Upper lobe of left lung (tissue), 6 donors: ENCODE results near the gene ZNF74. TPM values are rescaled to one million over a fixed set of nuclear protein-coding genes. Genes with fewer than 3 reads are reported as not detected.
"Not testable (repeated sequence)": the region's sequence is repeated elsewhere in the genome, so short reads cannot be mapped to it uniquely, and the experiment has no call there.

ENCODE experiments used
- ATAC-seq, 2 donors: fragments of 200-7000 bp; cut with Tn5 transposase; one replicate each; pipeline ENCODE4 v1.9.1; 2022; ENCODE audit warnings: mild to moderate bottlenecking in 2 of 2, moderate library complexity in 2 of 2; ENCODE audit not compliant: low FRiP score in 2 of 2
- DNase-seq, 2 donors: peaks; one replicate each; pipeline ENCODE4 v3.0.0-alpha.2; 2019 to 2020
- H3K27ac ChIP-seq, 4 donors: fragments of 200-600 bp; sonication (generic); one replicate each; pipeline ENCODE4 v1.5.1; 2016 to 2019
- H3K27me3 ChIP-seq, 4 donors: fragments of 200-600 bp; sonication (generic); one replicate each; pipeline ENCODE4 v1.5.1; 2017 to 2019
- H3K36me3 ChIP-seq, 4 donors: fragments of 200-600 bp; sonication (generic); one replicate each; pipeline ENCODE4 v1.5.1; 2016 to 2019
- H3K4me1 ChIP-seq, 4 donors: fragments of 200-600 bp; sonication (generic); one replicate each; pipeline ENCODE4 v1.5.1; 2018 to 2019
- H3K4me3 ChIP-seq, 4 donors: fragments of 200-600 bp; sonication (generic); one replicate each; pipeline ENCODE4 v1.5.1; 2017 to 2019; ENCODE audit warnings: mild to moderate bottlenecking in 2 of 4, moderate library complexity in 1 of 4
- H3K9me3 ChIP-seq, 4 donors: fragments of 200-600 bp; sonication (generic); one replicate each; pipeline ENCODE4 v1.5.1; 2018 to 2019
- WGBS, 2 donors: methylation state at CpG; one replicate each; pipeline ENCODE4 v1.1.5; 2017 to 2018; 5-methylcytosine and 5-hydroxymethylcytosine counted together
- total RNA-seq, 6 donors: library from RNA; depleted of rRNA in 4 of 6; stranded (reverse); fragments of >200 nt in 4 of 6; gene quantifications; one replicate each; pipeline versions ENCODE4 v1.1.0 to v1.2.1, GENCODE V29; 2016 to 2021
- donor health status: DM: no; HTN: no; CAD: no; lungs with moderate emphysema.
- donor health status: DM: no; HTN: yes; CAD: no; lungs with severe emphysema.

Gene ZNF74
- total RNA-seq, 6 donors from 2014 or later, result 8.9 to 26.2 (median 12.7) TPM

DNA sequence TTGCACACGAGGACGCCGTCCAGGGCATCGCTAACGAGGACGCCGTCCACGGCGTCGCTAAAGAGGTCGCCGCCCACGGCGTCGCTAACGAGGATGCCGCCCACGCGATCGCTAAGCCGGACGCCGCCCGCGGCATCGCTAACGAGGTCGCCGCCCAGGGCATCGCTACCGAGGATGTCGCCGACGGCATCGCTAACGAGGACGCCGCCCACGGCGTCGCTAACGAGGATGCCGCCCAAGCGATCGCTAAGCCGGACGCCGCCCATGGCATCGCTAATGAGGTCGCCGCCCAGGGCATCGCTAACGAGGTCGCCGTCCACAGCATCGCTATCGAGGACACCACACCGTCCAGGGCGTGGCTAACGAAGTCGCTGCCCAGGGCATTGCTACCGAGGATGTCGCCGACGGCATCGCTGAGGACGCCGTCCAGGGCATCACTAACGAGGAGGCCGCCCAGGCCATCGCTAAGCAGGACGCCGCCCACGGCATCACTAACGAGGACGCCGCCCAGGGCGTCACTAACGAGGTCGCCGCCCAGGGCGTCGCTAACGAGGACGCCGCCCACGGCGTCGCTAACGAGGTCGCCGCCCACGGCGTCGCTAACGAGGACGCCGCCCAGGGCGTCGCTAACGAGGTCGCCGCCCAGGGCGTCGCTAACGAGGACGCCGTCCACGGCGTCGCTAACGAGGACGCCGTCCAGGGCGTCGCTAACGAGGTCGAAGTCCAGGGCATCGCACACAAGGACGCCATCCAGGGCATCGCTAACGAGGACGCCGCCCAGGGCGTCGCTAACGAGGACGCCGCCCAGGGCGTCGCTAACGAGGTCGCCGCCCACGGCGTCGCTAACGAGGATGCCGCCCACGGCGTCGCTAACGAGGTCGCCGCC, 32.8 kb upstream of the ZNF74 start:
- not testable (repeated sequence) for ATAC-seq, H3K4me1 ChIP-seq, H3K9me3 ChIP-seq, H3K36me3 ChIP-seq, H3K27ac ChIP-seq, H3K4me3 ChIP-seq, H3K27me3 ChIP-seq
- WGBS, 2 donors, result 92 to 93% methylated on average over 118 to 145 of the region's 145 CpGs
- DNase-seq, result peak in 1 of 2 donors; percentile 51

DNA sequence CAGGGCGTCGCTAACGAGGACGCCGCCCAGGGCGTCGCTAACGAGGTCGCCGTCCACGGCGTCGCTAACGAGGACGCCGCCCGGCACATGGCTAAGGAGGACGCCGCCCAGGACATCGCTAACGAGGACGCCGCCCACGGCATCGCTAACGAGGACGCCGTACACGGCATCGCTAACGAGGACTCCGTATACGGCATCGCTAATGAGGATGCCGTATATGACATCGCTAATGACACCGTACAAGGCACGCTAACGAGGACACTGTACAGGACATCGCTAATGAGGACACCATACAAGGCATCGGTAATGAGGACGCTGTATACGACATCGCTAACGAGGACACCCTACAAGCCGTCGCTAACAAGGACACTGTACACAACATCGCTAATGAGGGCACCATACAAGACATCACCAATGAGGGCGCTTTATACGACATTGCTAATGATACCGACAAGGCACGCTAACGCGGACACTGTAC, 32.2 kb upstream of the ZNF74 start:
- not testable (repeated sequence) for H3K36me3 ChIP-seq, H3K4me1 ChIP-seq, DNase-seq, ATAC-seq, H3K9me3 ChIP-seq, H3K27me3 ChIP-seq, H3K4me3 ChIP-seq, H3K27ac ChIP-seq
- 96 to 98% methylated on average over 54 of the region's 54 CpGs for WGBS, 2 donors

DNA sequence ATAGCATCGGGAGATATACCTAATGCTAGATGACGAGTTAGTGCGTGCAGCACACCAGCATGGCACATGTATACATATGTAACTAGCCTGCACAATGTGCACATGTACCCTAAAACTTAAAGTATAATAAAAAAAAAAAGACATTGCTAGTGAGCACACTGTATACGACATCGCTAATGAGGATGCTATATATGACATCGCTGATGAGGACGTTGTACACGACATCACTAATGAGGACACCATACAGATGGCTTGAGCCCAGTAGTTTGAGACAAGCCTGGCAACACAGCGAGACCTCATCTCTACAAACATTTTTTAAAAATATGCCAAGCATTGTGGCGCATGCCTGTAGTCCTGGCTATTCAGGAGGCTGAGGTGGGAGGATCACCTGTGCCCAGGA, 31.5 kb upstream of the ZNF74 start:
- H3K27me3 ChIP-seq, result not testable (repeated sequence)

DNA sequence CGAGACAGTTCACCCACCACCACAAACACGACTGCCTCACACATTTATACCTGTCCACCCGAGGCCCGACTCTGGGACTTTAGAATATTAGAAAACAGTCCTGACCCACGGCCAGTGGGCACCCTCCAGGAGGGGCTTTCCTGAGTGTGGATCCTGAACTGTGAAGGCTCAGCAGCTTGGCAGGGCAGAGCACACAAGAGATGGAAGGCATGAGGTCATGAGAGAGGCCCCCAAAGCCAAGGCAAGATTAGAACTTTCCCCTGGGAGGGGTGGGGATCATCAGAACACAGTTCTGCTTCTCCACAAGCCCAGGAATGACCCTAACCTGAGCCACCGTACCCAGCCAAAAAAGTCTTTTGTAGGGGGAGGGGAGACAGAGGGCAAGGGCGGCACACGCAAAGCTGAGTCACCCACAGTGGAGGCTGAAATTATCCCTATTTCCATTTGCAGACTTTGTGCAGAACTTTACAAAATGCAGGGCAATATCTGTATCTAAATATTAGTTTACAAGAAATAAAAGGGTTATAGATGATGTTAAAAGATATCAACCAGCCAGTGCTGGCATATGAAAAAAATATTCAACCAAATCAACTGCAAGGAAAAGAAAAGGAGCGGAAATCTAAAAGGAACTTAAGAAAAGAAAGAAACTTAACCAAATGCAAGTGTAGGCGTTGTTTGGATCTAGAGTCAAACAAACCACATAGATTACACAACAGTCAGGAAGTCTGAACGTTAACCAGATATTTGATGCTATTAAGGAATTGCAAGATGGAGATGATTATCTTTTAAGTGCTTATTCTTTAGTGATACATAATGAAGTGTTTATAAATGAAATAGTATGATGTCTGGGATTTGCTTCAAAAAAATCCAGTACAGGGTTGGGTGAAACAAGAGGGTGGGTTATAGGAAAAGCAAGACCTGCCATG, 29.4 kb upstream of the ZNF74 start:
- not testable (repeated sequence) for H3K27me3 ChIP-seq, H3K9me3 ChIP-seq, H3K4me1 ChIP-seq, H3K4me3 ChIP-seq, H3K36me3 ChIP-seq, DNase-seq, H3K27ac ChIP-seq, ATAC-seq
- 47 to 48% methylated on average over 7 to 11 of the region's 11 CpGs for WGBS, 2 donors

More for the DNA sequence above, 31.5 kb upstream of the ZNF74 start:
- not testable (repeated sequence) for H3K4me3 ChIP-seq, DNase-seq, H3K4me1 ChIP-seq, ATAC-seq, H3K9me3 ChIP-seq, H3K36me3 ChIP-seq, H3K27ac ChIP-seq
- 95 to 96% methylated on average over 10 of the region's 10 CpGs for WGBS, 2 donors

GRCh38 chr22:20366841-20367240, 27.1 kb upstream of the ZNF74 start:
- 92 to 100% methylated on average over 1 to 9 of the region's 9 CpGs for WGBS, 2 donors
- not testable (repeated sequence) for ATAC-seq, H3K4me3 ChIP-seq, H3K27me3 ChIP-seq, H3K27ac ChIP-seq, H3K36me3 ChIP-seq, H3K4me1 ChIP-seq, H3K9me3 ChIP-seq
- peak in 1 of 2 donors; percentile 37 for DNase-seq

DNA sequence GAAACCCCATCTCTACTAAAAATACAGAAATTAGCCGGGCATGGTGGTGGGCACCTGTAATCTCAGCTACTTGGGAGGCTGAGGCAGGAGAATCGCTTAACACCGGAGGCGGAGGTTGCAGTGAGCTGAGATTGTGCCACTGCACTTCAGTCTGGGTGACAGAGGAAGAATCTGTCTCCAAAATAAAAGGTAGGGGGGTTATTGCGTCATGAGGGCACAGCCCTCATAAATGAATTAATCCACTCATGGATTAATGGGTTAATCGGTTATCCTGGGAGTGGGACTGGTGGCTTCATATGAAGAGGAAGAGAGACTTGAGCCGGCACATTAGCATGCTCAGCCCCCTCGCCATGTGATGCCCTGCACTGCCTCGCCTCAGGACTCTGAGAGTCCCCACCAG, 25.1 kb upstream of the ZNF74 start:
- WGBS, 2 donors, result 81 to 100% methylated on average over 5 to 9 of the region's 9 CpGs
- H3K4me1 ChIP-seq, H3K4me3 ChIP-seq, H3K27me3 ChIP-seq, ATAC-seq, H3K9me3 ChIP-seq, H3K27ac ChIP-seq, H3K36me3 ChIP-seq: not testable (repeated sequence)
- peak in 1 of 2 donors; percentile 10 for DNase-seq

DNA sequence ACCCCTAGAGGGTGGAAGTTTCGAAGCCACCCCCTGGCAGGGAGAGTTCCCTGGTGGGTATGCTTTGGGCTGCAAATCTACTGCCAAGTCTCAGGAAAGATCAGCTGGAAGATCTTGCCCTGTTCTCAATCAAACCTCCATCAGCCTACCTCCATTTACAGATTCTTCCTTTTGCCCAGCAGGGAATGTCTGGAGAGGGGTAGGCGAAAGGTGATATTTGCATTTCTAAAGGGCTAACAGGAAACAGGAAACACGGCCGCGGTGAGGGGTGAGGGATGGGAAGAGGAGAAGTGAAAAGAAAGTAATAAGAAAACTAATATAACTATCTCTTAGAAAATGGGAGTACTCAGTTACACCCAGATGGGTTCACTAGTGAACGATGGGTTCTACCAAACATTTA, 22.3 kb upstream of the ZNF74 start:
- H3K36me3 ChIP-seq, H3K27me3 ChIP-seq, ATAC-seq, DNase-seq, H3K27ac ChIP-seq, H3K4me3 ChIP-seq, H3K9me3 ChIP-seq, H3K4me1 ChIP-seq: not testable (repeated sequence)
- WGBS, 2 donors, result 33% methylated on average over 1 of the region's 6 CpGs; no CpG with 5 or more reads in 1 of the 2 donors

DNA sequence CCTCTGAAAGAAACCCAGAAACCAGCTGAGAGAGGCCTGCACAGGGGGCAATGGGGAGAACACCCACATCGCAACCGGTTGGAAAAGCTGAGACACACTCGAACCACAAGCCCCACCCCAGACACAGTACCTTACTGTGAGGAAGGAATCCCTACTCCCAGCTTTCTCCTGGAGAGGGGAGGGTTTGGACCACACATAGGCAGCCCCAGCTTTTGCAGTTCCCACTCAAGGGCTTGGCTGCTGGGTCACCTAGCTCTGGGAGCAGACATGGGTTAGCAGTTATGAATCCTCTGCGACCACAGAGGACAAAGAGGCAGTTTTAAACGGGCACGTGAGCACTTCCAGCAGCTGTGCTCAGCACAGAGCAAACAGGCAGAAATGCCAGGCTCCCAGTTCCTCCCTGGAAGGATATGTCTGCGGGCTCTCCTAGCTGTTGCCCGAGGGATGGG, 21.5 kb upstream of the ZNF74 start:
- DNase-seq, H3K27me3 ChIP-seq, H3K4me3 ChIP-seq, H3K36me3 ChIP-seq, H3K4me1 ChIP-seq, H3K27ac ChIP-seq, H3K9me3 ChIP-seq: not testable (repeated sequence)
- ATAC-seq, result peak in 1 of 2 donors; percentile 35
- 32% methylated on average over 6 of the region's 8 CpGs; no CpG with 5 or more reads in 1 of the 2 donors for WGBS, 2 donors

- H3K4me3 ChIP-seq, H3K27me3 ChIP-seq, H3K4me1 ChIP-seq, H3K27ac ChIP-seq, H3K36me3 ChIP-seq, ATAC-seq, DNase-seq, H3K9me3 ChIP-seq: not testable (repeated sequence)
- 79 to 84% methylated on average over 4 to 6 of the region's 6 CpGs for WGBS, 2 donors
Measured at GRCh38 chr22:20373195-20373706, 20.7 kb upstream of the ZNF74 start.

DNA sequence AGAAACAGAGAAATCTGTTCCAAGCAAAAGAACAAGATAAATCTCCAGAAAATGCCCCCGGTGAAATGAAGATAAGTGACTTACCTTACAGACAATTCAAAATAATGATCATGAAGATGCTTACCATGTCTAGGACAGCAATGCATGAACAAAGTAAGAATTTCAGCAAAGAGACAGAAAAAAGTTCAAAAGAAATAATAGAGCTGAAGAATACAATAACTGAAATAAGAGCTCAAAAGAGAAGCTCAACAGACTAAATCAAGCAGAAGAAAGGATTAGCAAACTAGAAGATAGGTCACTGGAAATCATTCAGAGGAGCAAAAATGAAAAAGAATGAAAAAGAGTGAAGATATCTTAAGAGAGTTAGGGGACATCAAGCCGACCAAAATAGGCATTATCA, 19.8 kb upstream of the ZNF74 start:
- H3K27ac ChIP-seq, H3K27me3 ChIP-seq, H3K4me3 ChIP-seq, H3K36me3 ChIP-seq, H3K9me3 ChIP-seq, ATAC-seq, H3K4me1 ChIP-seq, DNase-seq: not testable (repeated sequence)
- WGBS, 2 donors, result 100% methylated on average over 1 to 2 of the region's 2 CpGs

DNA sequence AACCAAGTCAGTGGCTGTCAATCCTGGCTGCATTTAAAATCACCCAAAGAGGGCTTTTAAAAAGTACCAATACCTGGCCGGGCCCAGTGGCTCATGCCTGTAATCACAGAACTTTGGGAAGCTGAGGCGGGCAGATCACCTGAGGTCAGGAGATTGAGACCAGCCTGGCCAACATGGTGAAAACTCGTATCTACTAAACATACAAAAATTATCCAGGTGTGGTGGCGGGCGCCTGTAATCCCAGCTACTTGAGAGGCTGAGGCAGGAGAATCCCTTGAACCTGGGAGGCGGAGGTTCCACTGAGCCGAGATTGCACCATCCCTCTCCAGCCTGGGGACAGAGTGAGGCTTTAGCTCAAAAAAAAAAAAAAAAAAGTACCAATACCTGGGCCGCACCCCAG, 17.7 kb upstream of the ZNF74 start:
- H3K4me3 ChIP-seq, DNase-seq, H3K27me3 ChIP-seq, H3K36me3 ChIP-seq, H3K9me3 ChIP-seq, H3K4me1 ChIP-seq, H3K27ac ChIP-seq, ATAC-seq: not testable (repeated sequence)
- WGBS, 2 donors, result 93 to 95% methylated on average over 8 of the region's 8 CpGs

- not testable (repeated sequence) for H3K4me1 ChIP-seq, ATAC-seq, H3K36me3 ChIP-seq, H3K4me3 ChIP-seq, H3K27me3 ChIP-seq, H3K9me3 ChIP-seq, H3K27ac ChIP-seq
- WGBS, 2 donors, result 93 to 96% methylated on average over 11 of the region's 11 CpGs
- DNase-seq, result peak in 1 of 2 donors; percentile 13
Measured at GRCh38 chr22:20376983-20377382, 17.0 kb upstream of the ZNF74 start.
